ENCODE results near the gene PPP2R2C. TPM values are rescaled to one million over a fixed set of nuclear protein-coding genes. Genes with fewer than 3 reads are reported as not detected.

Gene PPP2R2C
- total and polyA plus RNA-seq, 9 of the 15 experiments (the other 6 are each of a cell fraction or from before 2014, with no cell fraction given), result 0.04 to 0.06 TPM; not detected in 7

GRCh38 chr4:6458528-6458927 lies 13.9 kb downstream of the PPP2R2C start (continued):
- TF ChIP-seq TAF9B (IDR thresholded peaks at IDR 0.05; ENCODE audit: partially characterized antibody), result no peak
- no peak for TF ChIP-seq ZNF184 (CRISPR knock-in tag; IDR thresholded peaks at IDR 0.05)
- no peak for TF ChIP-seq SRSF7 (optimal IDR thresholded peaks at IDR 0.05; ENCODE audit: low read depth, low read length)
- TF ChIP-seq RHOXF2B (CRISPR knock-in tag; conservative IDR thresholded peaks at IDR 0.05), result no peak
- TF ChIP-seq ADNP (tag; IDR thresholded peaks at IDR 0.05), result no peak
- no peak for TF ChIP-seq POLR2AphosphoS2 (IDR thresholded peaks at IDR 0.05; ENCODE audit: low read length)
- no peak for TF ChIP-seq TCF3 (CRISPR knock-in tag; IDR thresholded peaks at IDR 0.05)
- no peak for TF ChIP-seq ZBTB7A (IDR thresholded peaks at IDR 0.05; ENCODE audit: borderline replicate concordance, control insufficient read depth, low read depth, low read length)
- no peak for TF ChIP-seq NRF1 (conservative IDR thresholded peaks at IDR 0.05 in 1 of 2, IDR thresholded peaks at IDR 0.05 in 1 of 2)

- Histone ChIP-seq H3K4me2 (ENCODE audit: insufficient read depth, low read length) (no peak overlapping the region), H3K9me3 (replicated peaks; ENCODE audit: control insufficient read depth, insufficient read depth, low read depth, low read length) (no peaks in the 10 kb centered on the region), H3K4me1 (replicated peaks in 1 of 2; ENCODE audit: control insufficient read depth in 2 of 2, insufficient read depth in 2 of 2, low read length in 2 of 2) (no peaks in the 10 kb centered on the region), H3K9ac (ENCODE audit: insufficient read depth in 1 of 2, low read depth in 2 of 2, low read length in 2 of 2) (no peak overlapping the region), H3K36me3 (ENCODE audit: control insufficient read depth, insufficient read depth, low read length) (no peaks in the 10 kb centered on the region), H2AFZ (ENCODE audit: low read depth, low read length) (no peak overlapping the region), H3K79me2 (ENCODE audit: control insufficient read depth, insufficient read depth, low read length) (no peaks in the 10 kb centered on the region), H3K9me1 (ENCODE audit: control insufficient read depth, insufficient read depth, low read length) (no peaks in the 10 kb centered on the region), H3K27me3 (ENCODE audit: control insufficient read depth in 2 of 2, insufficient read depth in 2 of 2, low read length in 2 of 2) (peaks cover 5 to 40% of the 10 kb centered on the region in 2 experiments; a peak in 4 of 5 replicates), H3K4me3 (no peak overlapping the region), H4K20me1 (replicated peaks; ENCODE audit: control insufficient read depth, insufficient read depth, low read length) (peaks cover 4% of the 10 kb centered on the region; the same call in 1 of the 2 replicates), H3K27ac (ENCODE audit: extremely low read depth, low read depth, low read length) (no peak overlapping the region)
- POLR2A ChIA-PET, result interaction anchor here (0.7 to 0.9 kb wide), 2 partner anchors 15 to 250 kb away, joined by 4 read pairs; no protein-coding TSS in a partner anchor
- WGBS (ENCODE audit: insufficient coverage, low coverage, missing lambda C conversion rate), result 1% methylated on average over 11 of the region's 11 CpGs
- FAIRE-seq, result no peak
- DNase-seq (ENCODE audit: extremely low read depth in 1 of 4, low spot score in 3 of 4), result no peak
- in situ Hi-C loops (cut with MboI) (no loop called here), intact Hi-C loops (cut with micrococcal nuclease) (no loop called here)
- CTCF ChIA-PET (ENCODE audit: low intra/inter-chr PET ratio), result no interaction called here
- ATAC-seq, result no peak
- BruUV-seq (replicated peaks), result no TSS peak
- TF ChIP-seq SIX5 (IDR thresholded peaks at IDR 0.05; ENCODE audit: borderline replicate concordance in 1 of 2, insufficient read depth in 1 of 2, low read depth in 1 of 2, low read length in 2 of 2), result no peak
- TF ChIP-seq ZNF24 (IDR thresholded peaks at IDR 0.05), result no peak
- no peak for TF ChIP-seq ATF2 (CRISPR knock-in tag; IDR thresholded peaks at IDR 0.05)
- TF ChIP-seq NR3C1 (CRISPR knock-in tag; IDR thresholded peaks at IDR 0.05), result no peak
- TF ChIP-seq COPS2 (conservative IDR thresholded peaks at IDR 0.05), result no peak
- no peak for TF ChIP-seq U2AF1 (optimal IDR thresholded peaks at IDR 0.05; ENCODE audit: low read depth, low read length)
- no peak for TF ChIP-seq CREM (IDR thresholded peaks at IDR 0.05; ENCODE audit: low read depth)
- TF ChIP-seq CREB3 (tag; conservative IDR thresholded peaks at IDR 0.05; ENCODE audit: low read depth), result no peak
- no peak for TF ChIP-seq HSF4 (CRISPR knock-in tag; IDR thresholded peaks at IDR 0.05; ENCODE audit: borderline replicate concordance)
Observed at GRCh38 chr4:6456450-6456849, 16.0 kb downstream of the PPP2R2C start.
